ENCODE measurements around the gene PEDS1. TPM values are rescaled to one million over a fixed set of nuclear protein-coding genes. Genes with fewer than 3 reads are reported as not detected.
A peak's percentile ranks its signal among the peaks of the same experiment; 100 is the strongest.

PEDS1 gene
- total and polyA plus RNA-seq, 8 donors, result 27.5 to 39.9 (median 31.9) TPM

GRCh38 chr20:50146732-50147662 lies 6.5 kb downstream of the PEDS1 start:
- H3K27me3 ChIP-seq, result no peaks in the 10 kb centered on the region
- intact Hi-C loops (cut with DNase I), result no loop called here
- peaks cover 28 to 100% of the 10 kb centered on the region in 2 donors for H3K4me1 ChIP-seq
- H3K4me3 ChIP-seq, result peak overlapping the region in 1 of 2 donors; percentile 4
- H3K9me3 ChIP-seq, result no peaks in the 10 kb centered on the region
- no peak for TF ChIP-seq CTCF (IDR thresholded peaks at IDR 0.05)
- peak overlapping the region; percentile 72 to 89 for H3K27ac ChIP-seq
- peaks cover 0 to 48% of the 10 kb centered on the region in 2 donors for H3K36me3 ChIP-seq
- peak; percentile 13 for ATAC-seq
- DNase-seq, result peak in 3 of 4 donors; percentile 17 to 84 (median 64)

GRCh38 chr20:50146214-50146613 lies 7.3 kb downstream of the PEDS1 start:
- Histone ChIP-seq H3K4me3 (no peak overlapping the region), H3K4me1 (peaks cover 20 to 100% of the 10 kb centered on the region in 2 donors)

GRCh38 chr20:50145566-50145965 lies 8.0 kb downstream of the PEDS1 start:
- intact Hi-C loops (cut with DNase I), result no loop called here
- H3K27ac ChIP-seq, result peak overlapping the region in 1 of 2 donors; percentile 89

More at GRCh38 chr20:50146214-50146613, 7.3 kb downstream of the PEDS1 start:
- H3K9me3 ChIP-seq, result no peaks in the 10 kb centered on the region
- intact Hi-C loops (cut with DNase I), result no loop called here
- peaks cover 0 to 55% of the 10 kb centered on the region in 2 donors for H3K36me3 ChIP-seq
- H3K27me3 ChIP-seq, result no peaks in the 10 kb centered on the region
- TF ChIP-seq CTCF (IDR thresholded peaks at IDR 0.05), result no peak
- peak overlapping the region; percentile 72 to 89 for H3K27ac ChIP-seq
- DNase-seq (peak in 1 of 4 donors; percentile 4), ATAC-seq (no peak)

GRCh38 chr20:50144362-50144761 lies 9.2 kb downstream of the PEDS1 start:
- no peak for TF ChIP-seq CTCF (IDR thresholded peaks at IDR 0.05)
- peak in 1 of 4 donors; percentile 60 for DNase-seq
- intact Hi-C loops (cut with DNase I), result no loop called here
- Histone ChIP-seq H3K9me3 (no peaks in the 10 kb centered on the region), H3K27me3 (no peaks in the 10 kb centered on the region), H3K4me3 (no peak overlapping the region), H3K4me1 (peaks cover 10 to 95% of the 10 kb centered on the region in 2 donors), H3K36me3 (peaks cover 0 to 56% of the 10 kb centered on the region in 2 donors), H3K27ac (peak overlapping the region; percentile 44 to 55)
- peak; percentile 59 for ATAC-seq

More at GRCh38 chr20:50145566-50145965, 8.0 kb downstream of the PEDS1 start:
- DNase-seq (no peak), ATAC-seq (no peak)
- peaks cover 0 to 58% of the 10 kb centered on the region in 2 donors for H3K36me3 ChIP-seq
- peaks cover 13 to 100% of the 10 kb centered on the region in 2 donors for H3K4me1 ChIP-seq
- no peaks in the 10 kb centered on the region for H3K9me3 ChIP-seq
- H3K27me3 ChIP-seq, result no peaks in the 10 kb centered on the region
- no peak for TF ChIP-seq CTCF (IDR thresholded peaks at IDR 0.05)
- no peak overlapping the region for H3K4me3 ChIP-seq

- no peaks in the 10 kb centered on the region for H3K9me3 ChIP-seq
- no peaks in the 10 kb centered on the region for H3K27me3 ChIP-seq
- no peak for TF ChIP-seq CTCF (IDR thresholded peaks at IDR 0.05)
- intact Hi-C loops (cut with DNase I), result no loop called here
- H3K4me3 ChIP-seq, result no peak overlapping the region
- H3K36me3 ChIP-seq, result peaks cover 0 to 52% of the 10 kb centered on the region in 2 donors
- ATAC-seq, result no peak
- no peak for DNase-seq
- peaks cover 14 to 95% of the 10 kb centered on the region in 2 donors for H3K4me1 ChIP-seq
- peak overlapping the region; percentile 16 to 58 for H3K27ac ChIP-seq
These were observed 10.7 kb downstream of the PEDS1 start for GRCh38 chr20:50142812-50143211.
